IPS-NIHi7 (cell line): ENCODE data around the gene ACSS1.
"Not testable (repeated sequence)": the region's sequence is repeated elsewhere in the genome, so short reads cannot be mapped to it uniquely, and the experiment has no call there.

Experiments
- DNase-seq: peaks from one replicate; pipeline ENCODE4 v3.0.0; 2012; ENCODE audit warnings: mixed read lengths; ENCODE audit errors: extremely low spot score

The ACSS1 gene

GRCh38 chr20:25011261-25011660, 46.7 kb downstream of the ACSS1 start:
- no peak for DNase-seq

DNA sequence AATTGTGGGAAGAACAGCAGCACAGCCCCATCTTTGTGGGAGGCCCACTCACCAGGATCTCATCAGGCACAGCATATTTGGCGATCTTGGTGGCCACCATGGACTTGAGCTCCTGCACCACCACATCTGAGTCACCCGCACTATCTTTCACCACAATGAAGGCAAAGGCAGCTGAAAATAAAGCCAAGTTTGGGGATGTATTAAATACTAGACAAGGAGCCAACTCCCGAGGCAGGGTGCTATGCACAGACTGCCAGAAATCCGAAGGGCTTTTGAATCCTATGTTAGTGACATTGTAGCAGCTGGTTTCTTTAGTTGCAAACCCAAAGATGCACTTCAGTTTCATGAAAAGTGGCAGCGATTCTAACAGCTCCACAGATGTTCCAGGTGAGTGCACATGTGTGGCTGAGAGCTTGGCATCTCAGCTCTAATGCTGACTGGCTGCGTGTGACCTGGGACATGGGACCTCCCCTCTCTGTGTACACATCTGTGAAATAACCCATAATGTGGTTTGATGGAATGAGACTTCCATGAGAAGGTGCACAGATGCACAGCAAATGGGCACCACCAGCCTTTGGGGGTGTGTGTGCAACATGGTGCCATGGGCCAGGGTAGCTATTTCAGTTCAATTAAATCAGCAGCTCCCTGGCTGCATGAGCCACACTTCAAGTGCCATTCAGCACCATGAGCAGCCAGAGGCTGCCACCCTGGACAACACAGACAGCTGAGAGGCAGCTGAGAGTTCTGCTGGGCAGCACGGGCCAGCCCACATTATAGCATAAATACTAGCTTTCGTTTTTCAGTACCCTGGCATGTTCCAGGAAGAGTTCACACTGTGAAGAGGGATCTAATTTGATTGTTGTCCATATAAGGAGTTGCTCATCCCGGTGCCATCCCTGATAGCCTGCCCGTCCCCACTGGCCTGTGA, 48.5 kb downstream of the ACSS1 start:
- no peak for DNase-seq

DNA sequence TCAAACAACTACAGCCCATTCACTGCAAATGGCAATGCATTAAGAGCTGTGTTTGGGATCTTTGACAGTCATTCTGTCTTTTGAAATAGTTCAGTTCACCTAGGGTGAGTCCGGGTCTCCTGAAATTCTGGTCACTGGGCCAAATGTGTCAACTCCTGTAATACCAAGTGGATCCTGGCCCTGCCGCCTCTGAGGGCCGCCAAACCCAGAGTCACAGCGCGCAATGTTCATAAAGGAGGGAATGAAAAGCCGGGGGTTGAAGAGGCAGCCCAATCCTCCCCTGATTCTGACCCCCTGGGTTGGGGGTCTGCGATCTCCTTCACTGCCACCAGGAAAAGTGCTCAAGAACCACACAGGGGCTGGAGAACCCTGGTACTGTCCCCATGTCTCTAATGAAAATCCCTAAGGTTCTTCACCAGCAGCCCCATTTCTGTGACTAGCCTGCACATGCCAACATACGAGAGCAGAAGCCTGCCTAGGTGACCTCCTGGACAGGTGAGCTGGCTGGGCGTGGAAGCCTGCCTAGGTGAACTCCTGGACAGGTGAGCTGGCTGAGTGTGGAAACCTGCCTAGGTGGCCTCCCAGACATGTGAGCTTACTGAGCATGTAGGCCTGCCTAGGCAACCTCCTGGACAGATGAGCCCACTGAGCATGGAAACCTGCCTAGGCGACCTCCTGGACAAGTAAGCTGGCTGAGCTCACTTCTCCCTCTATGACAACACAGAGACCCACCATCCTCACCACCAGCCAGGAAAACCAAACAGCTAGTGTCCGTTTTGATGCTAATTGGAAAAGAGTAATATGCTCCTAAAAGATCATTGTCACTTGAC, 49.3 kb downstream of the ACSS1 start:
- no peak for DNase-seq

DNA sequence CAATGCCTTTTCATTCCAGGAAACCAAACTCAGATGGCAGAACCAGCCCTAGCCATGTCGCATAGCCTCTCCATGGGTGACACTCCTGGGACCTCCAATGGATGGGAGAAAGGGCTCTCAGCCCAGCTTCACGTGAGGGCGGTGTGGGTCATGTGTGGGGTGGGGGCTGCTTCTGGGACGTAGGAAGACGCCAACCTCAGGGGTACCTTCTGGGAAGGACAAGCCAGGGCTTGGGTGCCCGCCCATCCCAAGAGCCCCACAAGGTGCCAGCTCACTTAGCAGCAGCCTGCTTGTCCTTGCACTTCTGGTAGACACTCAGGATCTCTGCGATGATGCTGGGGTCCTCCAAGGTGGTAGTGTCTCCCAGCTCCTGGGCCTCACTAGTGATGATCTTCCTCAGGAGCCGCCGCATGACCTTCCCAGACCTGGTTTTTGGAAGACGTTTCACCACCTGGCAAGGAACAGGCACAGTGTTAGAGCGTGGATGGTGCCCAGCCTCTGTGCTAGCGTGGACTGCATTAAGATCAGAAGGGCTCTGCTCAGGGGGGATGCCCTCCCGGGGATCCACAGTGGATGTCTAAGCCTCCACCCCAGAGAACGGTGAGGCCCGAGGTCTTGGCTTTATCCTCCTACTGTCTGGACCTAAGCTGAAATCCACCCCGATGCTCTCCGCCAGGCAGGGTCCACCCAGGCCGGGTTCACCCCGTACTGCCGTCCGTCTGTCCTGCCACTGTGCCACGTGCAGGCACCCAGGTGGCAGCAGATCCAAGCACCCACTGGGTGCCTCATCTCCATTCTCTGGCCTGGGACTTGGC, 50.2 kb downstream of the ACSS1 start:
- DNase-seq: no peak

GRCh38 chr20:25006431-25007167, 51.3 kb downstream of the ACSS1 start:
- DNase-seq: no peak

- no peak for DNase-seq
Observed at GRCh38 chr20:25005661-25006060, 52.3 kb downstream of the ACSS1 start.

DNA sequence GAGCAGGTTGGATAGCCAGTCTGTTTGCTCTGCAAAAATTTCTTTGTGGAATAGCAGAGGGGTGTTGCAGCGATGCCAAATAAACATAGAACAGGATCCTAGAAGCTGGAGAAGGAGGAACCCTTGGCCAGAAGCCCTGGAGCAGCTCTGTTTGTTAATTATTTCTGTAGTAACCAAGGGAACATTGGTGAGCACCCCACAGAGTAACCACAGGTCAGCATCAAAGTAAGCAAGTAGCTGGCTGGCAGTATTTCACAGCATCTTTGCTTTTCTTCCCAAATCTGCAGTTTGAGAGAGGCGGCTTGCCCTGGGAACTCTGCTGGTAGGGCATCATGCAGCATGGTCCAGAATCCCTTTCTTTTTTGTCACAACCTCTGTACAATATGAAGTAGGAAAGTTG, 52.7 kb downstream of the ACSS1 start:
- DNase-seq: no peak

- no peak for DNase-seq
Observed at GRCh38 chr20:25003002-25003401, 54.9 kb downstream of the ACSS1 start.

GRCh38 chr20:25001323-25001722, 56.6 kb downstream of the ACSS1 start:
- not testable (repeated sequence) for DNase-seq

GRCh38 chr20:25000268-25000801, 57.6 kb downstream of the ACSS1 start:
- DNase-seq: no peak

DNA sequence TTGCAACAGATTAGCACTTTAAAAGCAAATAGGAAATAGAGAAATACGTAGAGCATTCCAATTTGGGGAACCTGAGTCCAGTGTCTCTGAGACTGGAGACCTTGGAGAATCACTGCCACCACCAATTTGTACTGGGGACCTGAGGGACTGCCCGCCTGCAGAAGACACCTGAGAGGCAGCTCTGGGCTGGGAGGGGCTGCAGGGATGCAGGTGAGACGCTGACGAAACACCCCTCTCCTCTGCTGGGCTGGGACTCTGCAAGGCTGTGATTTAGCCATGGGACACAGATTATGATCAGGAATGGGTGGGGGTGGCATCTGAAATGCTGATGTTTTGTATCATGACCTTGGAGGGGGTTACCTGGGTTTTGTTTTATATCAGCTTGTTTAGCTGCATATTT, 58.4 kb downstream of the ACSS1 start:
- no peak for DNase-seq

GRCh38 chr20:24998631-24999445, 59.1 kb downstream of the ACSS1 start:
- no peak for DNase-seq

- no peak for DNase-seq
Observed at GRCh38 chr20:24998121-24998520, 59.8 kb downstream of the ACSS1 start.

DNA sequence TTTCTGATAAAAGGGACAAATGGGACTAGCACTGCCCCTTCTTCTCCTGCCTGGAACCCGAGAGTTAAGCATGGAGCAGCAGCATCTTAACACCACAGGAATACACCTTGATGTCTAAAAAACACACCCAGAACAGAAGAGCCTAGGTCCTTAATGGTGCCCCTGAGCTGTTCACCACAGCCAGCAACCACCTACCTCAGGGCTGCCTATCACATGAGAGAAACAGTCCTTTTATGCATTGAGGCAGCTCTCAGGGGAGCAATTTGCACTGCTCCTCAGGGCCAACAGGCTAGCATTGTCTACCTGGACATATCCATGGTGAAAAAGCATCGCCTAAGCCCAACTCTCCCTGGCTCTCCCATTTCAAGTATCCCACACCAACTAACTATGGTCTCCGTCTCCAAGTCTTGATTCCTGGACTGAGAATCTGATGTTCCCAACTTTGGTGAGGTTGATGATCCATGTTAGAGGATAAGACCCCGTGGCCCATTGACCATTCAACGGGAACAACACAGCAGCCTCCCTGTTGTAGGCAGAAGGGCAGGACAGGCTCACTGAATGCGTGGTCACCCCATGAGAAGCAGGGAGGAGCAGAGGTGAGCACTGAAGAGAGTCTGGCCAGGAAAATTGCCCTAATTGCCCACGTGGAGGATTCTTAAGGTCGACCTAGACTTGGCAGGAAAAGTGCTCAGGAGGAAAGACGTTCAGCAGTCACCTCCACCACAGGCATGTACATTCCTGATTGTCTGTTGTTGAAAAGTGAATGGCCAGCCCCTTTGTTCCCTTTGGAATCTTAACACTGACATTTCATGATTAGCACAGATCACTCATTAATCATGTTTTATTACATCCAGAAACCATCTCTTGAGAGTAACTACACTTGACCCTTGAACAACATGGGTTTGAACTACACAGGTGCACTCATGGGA, 61.2 kb downstream of the ACSS1 start:
- DNase-seq: no peak

DNA sequence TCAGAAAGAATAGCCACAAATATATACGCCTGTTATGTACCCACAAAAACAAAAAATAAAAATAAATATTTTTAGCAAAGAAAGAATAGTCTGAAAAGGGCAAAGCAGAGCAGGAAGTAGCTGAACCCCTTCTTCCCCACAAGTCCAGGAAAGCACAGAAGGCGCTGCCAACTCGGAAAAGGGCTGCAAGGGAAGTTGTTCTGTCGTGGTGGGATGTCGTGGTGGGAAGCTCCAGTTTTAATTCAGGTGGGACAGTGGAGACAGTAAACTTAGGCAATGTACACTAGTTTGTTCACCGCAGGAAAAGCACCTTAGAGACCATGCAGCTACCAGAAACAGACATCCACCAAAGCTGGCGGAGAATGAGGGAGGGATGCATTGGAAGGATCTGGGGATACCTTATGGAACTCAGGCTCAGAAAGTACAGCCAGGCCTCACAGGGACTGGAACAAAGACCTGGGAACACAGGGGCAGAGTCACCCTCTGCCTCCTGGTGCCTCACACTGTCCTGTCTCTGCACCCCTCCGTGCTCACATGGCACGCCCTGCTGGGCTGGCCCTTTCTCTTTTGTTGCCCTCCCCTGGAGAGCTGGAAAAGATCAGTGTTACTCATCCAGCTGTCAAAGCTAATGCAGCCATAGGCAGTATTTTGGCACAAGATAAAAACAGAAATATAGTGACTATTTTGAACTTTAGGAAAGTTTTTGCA, 62.0 kb downstream of the ACSS1 start:
- DNase-seq: no peak

DNA sequence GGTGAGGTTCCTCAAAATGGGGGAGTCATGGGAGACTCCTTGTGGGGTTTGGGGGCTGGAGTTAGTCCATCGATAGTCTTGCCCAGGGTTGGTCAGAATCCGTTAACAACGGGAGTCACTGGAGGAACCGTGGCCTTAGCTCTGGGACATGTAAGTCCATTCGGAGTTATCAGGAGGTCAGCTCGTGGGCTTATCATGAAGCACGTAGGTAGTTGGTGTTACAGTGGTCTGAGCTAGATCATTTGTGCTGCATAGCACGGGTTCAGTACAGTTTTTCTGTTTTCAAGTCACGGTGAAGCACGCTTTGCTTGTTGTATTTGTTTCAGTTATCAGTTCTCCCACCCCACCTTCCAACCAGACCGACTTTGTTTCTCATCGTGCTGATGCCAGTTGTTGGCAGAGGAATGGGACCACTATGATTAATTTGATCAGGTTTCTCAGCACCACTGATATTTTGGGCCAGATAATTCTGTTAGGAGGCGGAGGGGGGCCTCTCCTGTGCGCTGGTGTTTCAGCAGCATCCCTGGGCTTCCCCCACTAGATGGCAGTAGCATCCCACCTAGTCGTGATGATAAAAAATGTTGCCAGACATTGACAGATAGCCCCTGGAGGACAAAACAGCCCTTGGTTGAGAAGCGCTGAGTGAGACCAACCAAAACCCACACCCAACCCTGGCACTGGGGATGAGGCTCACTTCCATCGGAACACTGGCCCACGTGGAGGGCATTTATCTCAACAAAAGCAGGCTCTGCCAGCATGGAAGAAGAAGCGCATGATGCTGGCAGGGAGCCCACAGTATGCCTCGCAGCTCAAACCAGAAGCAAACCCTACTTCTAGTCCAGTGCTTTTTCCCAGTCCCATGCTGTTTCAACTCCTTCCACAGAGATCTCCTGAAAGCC, 63.2 kb downstream of the ACSS1 start:
- DNase-seq: peak; percentile 85

GRCh38 chr20:24994186-24994465, 63.8 kb downstream of the ACSS1 start:
- no peak for DNase-seq
